DND-41 (cell line): Measurements from ENCODE around the gene CCDC181.

Experiments
- CTCF ChIP-seq: IDR thresholded peaks from 2 replicates; pipeline ENCODE4 v1.5.1; 2012; ENCODE audit warnings: borderline replicate concordance, low read length, moderate library complexity, mild to moderate bottlenecking; ENCODE audit not compliant: poor library complexity, severe bottlenecking; ENCODE audit errors: extremely low read depth
- EZH2 ChIP-seq: IDR thresholded peaks from 3 replicates; pipeline ENCODE4 v1.6.1; 2012; ENCODE audit warnings: borderline replicate concordance, low read depth, mild to moderate bottlenecking, moderate library complexity, low read length, inconsistent platforms; ENCODE audit not compliant: severe bottlenecking

- TF ChIP-seq CTCF (no peak), EZH2 (no peak)
These were observed 58.9 kb downstream of the CCDC181 start for GRCh38 chr1:169368406-169368769.
